SK-N-SH treated with all-trans-retinoic acid at 6 μM for 48 hours (cell line): ENCODE data around the gene PBX2.

ENCODE experiments used
- ATAC-seq: fragments of 200-7000 bp; cut with Tn5 transposase; 3 replicates; pipeline ENCODE4 v1.9.1; 2020; ENCODE audit warnings: mild to moderate bottlenecking, moderate library complexity
- BACH2 ChIP-seq: fragments of 250-450 bp; sonication (Bioruptor Pico); IDR thresholded peaks from 2 replicates; pipeline ENCODE4 v1.9.0; 2021; ENCODE audit warnings: mild to moderate bottlenecking, borderline replicate concordance
- CREB5 ChIP-seq: fragments of 250-450 bp; sonication (Bioruptor Pico); IDR thresholded peaks from 2 replicates; pipeline ENCODE4 v1.5.1; 2020; ENCODE audit warnings: low read depth, mild to moderate bottlenecking, moderate library complexity
- CSDC2 ChIP-seq: fragments of 250-450 bp; sonication (Bioruptor Pico); IDR thresholded peaks from 2 replicates; pipeline ENCODE4 v1.5.0; 2020; ENCODE audit warnings: mild to moderate bottlenecking, moderate library complexity
- ESRRG ChIP-seq: fragments of 250-450 bp; sonication (Bioruptor Pico); IDR thresholded peaks from 2 replicates; pipeline ENCODE4 v1.6.1; 2021; ENCODE audit warnings: mild to moderate bottlenecking
- GLIS3 ChIP-seq: fragments of 250-450 bp; sonication (Bioruptor Pico); IDR thresholded peaks from 2 replicates; pipeline ENCODE4 v1.5.0; 2020; ENCODE audit warnings: mild to moderate bottlenecking, moderate library complexity
- ISL1 ChIP-seq: fragments of 250-450 bp; sonication (Bioruptor Pico); IDR thresholded peaks from 2 replicates; pipeline ENCODE4 v2.1.2; 2022; ENCODE audit warnings: mild to moderate bottlenecking, moderate library complexity
- OSR1 ChIP-seq: fragments of 250-450 bp; sonication (Bioruptor Pico); IDR thresholded peaks from 2 replicates; pipeline ENCODE4 v1.8.0; 2022; ENCODE audit warnings: moderate library complexity, mild to moderate bottlenecking, inconsistent platforms
- PPARA ChIP-seq: fragments of 250-450 bp; sonication (Bioruptor Pico); IDR thresholded peaks from 2 replicates; pipeline ENCODE4 v1.5.0; 2020; ENCODE audit warnings: mild to moderate bottlenecking, borderline replicate concordance
- RARB ChIP-seq: fragments of 250-450 bp; sonication (Bioruptor Pico); IDR thresholded peaks from 2 replicates; pipeline ENCODE4 v1.8.0; 2021; ENCODE audit warnings: mild to moderate bottlenecking, moderate library complexity
- SNAI2 ChIP-seq: fragments of 250-450 bp; sonication (Bioruptor Pico); IDR thresholded peaks from 2 replicates; pipeline ENCODE4 v1.5.0; 2020; ENCODE audit warnings: mild to moderate bottlenecking, moderate library complexity
- TCF4 ChIP-seq: fragments of 250-450 bp; sonication (Bioruptor Pico); IDR thresholded peaks from 2 replicates; pipeline ENCODE4 v1.8.0; 2021; ENCODE audit warnings: mild to moderate bottlenecking, moderate library complexity, borderline replicate concordance
- TSHZ2 ChIP-seq: fragments of 250-450 bp; sonication (Bioruptor Pico); IDR thresholded peaks from 2 replicates; pipeline ENCODE4 v1.5.0; 2020; ENCODE audit warnings: mild to moderate bottlenecking, moderate library complexity
- ZC3H10 ChIP-seq: fragments of 250-450 bp; sonication (Bioruptor Pico); IDR thresholded peaks from 2 replicates; pipeline ENCODE4 v1.5.1; 2021; ENCODE audit warnings: mild to moderate bottlenecking, moderate library complexity
- ZFP3 ChIP-seq: fragments of 250-450 bp; sonication (Bioruptor Pico); IDR thresholded peaks from 2 replicates; pipeline ENCODE4 v1.5.0; 2020; ENCODE audit warnings: mild to moderate bottlenecking, moderate library complexity
- ZFP30 ChIP-seq: fragments of 450-650 bp; formaldehyde crosslinking; IDR thresholded peaks from 2 replicates; pipeline ENCODE4 v1.5.0; 2022; ENCODE audit warnings: mild to moderate bottlenecking, moderate library complexity
- ZNF565 ChIP-seq: fragments of 450-650 bp; formaldehyde crosslinking; conservative IDR thresholded peaks from 2 replicates; pipeline ENCODE4 v1.5.0; 2020; ENCODE audit warnings: low read depth, mild to moderate bottlenecking, moderate library complexity
- ZNF70 ChIP-seq: fragments of 450-650 bp; formaldehyde crosslinking; IDR thresholded peaks from 2 replicates; pipeline ENCODE4 v1.5.0; 2020; ENCODE audit warnings: mild to moderate bottlenecking, moderate library complexity
- ZNF8 ChIP-seq: fragments of 450-650 bp; formaldehyde crosslinking; IDR thresholded peaks from 2 replicates; pipeline ENCODE4 v1.5.0; 2020; ENCODE audit warnings: mild to moderate bottlenecking, moderate library complexity
- TF ChIP-seq, protein P1 (sequence below): fragments of 250-450 bp; sonication (Bioruptor Pico); IDR thresholded peaks from 2 replicates; pipeline ENCODE4 v1.8.0; 2020; ENCODE audit warnings: mild to moderate bottlenecking, moderate library complexity, borderline replicate concordance
- TF ChIP-seq, protein P2 (sequence below): fragments of 250-450 bp; sonication (Bioruptor Pico); IDR thresholded peaks from 2 replicates; pipeline ENCODE4 v1.5.1; 2021; ENCODE audit warnings: mild to moderate bottlenecking, moderate library complexity
- TF ChIP-seq, protein P3 (sequence below): fragments of 250-450 bp; sonication (Bioruptor Pico); IDR thresholded peaks from 2 replicates; pipeline ENCODE4 v1.8.0; 2021; ENCODE audit warnings: low read depth, mild to moderate bottlenecking, moderate library complexity, borderline replicate concordance

PBX2 gene

DNA sequence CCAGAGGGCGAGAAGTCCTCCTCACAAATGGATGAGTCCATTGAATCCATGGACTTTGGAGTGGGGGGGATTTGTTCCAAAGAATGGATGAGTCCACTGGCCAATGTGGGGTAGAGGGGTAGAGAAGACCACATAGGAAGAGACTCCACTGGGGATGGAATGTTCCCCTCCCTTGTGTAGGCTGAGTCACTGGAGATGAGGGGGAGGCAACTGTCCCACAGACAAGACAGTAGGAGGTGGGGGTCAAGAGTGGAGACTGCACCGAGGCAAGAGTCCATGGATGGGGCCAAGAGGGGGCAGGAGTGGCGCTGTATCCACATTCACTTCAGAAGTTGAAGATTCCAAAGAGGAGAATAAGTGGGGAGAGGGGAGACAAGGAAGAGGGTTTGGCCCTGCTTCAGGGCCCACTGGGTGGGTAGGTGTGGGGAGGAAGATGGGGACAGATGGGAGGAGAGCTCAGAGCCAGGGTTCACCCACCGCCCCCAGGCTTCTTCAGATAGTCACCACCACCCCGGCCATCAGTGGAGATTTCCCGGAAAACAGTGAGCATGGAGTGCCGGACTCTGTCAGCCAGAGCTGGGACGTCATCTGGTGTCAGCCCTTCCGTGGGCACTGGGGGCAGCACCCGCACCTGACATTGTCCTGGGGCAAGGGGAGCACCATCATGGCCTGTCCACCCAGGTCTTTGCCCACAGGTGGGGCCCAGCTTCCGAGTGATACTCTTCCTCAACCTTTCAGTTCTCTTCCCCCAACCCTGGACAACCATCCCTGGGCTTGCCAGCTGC lies 21.0 kb downstream of the PBX2 start:
- ATAC-seq = 0 out of 3 replicates have a peak, but pooled peaks have one; percentile 11
- TF ChIP-seq PPARA (CRISPR knock-in tag) (no peak), ZNF8 (CRISPR knock-in tag) (no peak), ZNF565 (CRISPR knock-in tag) (no peak), TCF4 (CRISPR knock-in tag) (no peak), ZFP30 (no peak), OSR1 (no peak), BACH2 (CRISPR knock-in tag) (no peak), GLIS3 (CRISPR knock-in tag) (no peak)
- TF ChIP-seq, protein P1, sequence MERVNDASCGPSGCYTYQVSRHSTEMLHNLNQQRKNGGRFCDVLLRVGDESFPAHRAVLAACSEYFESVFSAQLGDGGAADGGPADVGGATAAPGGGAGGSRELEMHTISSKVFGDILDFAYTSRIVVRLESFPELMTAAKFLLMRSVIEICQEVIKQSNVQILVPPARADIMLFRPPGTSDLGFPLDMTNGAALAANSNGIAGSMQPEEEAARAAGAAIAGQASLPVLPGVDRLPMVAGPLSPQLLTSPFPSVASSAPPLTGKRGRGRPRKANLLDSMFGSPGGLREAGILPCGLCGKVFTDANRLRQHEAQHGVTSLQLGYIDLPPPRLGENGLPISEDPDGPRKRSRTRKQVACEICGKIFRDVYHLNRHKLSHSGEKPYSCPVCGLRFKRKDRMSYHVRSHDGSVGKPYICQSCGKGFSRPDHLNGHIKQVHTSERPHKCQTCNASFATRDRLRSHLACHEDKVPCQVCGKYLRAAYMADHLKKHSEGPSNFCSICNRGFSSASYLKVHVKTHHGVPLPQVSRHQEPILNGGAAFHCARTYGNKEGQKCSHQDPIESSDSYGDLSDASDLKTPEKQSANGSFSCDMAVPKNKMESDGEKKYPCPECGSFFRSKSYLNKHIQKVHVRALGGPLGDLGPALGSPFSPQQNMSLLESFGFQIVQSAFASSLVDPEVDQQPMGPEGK (CRISPR knock-in tag) = no peak

GRCh38 chr6:32168350-32168749 lies 21.7 kb downstream of the PBX2 start:
- TF ChIP-seq ZFP30 = no peak
- no peak for TF ChIP-seq GLIS3 (CRISPR knock-in tag)
- no peak for TF ChIP-seq ZC3H10 (CRISPR knock-in tag)
- no peak for TF ChIP-seq PPARA (CRISPR knock-in tag)
- no peak for TF ChIP-seq ISL1 (CRISPR knock-in tag)
- no peak for TF ChIP-seq TSHZ2 (CRISPR knock-in tag)
- no peak for TF ChIP-seq OSR1
- TF ChIP-seq ZFP3 (CRISPR knock-in tag) = no peak
- TF ChIP-seq, protein P1 (CRISPR knock-in tag) = no peak
- TF ChIP-seq, protein P2, sequence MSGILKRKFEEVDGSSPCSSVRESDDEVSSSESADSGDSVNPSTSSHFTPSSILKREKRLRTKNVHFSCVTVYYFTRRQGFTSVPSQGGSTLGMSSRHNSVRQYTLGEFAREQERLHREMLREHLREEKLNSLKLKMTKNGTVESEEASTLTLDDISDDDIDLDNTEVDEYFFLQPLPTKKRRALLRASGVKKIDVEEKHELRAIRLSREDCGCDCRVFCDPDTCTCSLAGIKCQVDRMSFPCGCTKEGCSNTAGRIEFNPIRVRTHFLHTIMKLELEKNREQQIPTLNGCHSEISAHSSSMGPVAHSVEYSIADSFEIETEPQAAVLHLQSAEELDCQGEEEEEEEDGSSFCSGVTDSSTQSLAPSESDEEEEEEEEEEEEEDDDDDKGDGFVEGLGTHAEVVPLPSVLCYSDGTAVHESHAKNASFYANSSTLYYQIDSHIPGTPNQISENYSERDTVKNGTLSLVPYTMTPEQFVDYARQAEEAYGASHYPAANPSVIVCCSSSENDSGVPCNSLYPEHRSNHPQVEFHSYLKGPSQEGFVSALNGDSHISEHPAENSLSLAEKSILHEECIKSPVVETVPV = no peak
- no peak for TF ChIP-seq RARB (CRISPR knock-in tag)
- TF ChIP-seq ESRRG (CRISPR knock-in tag) = no peak
- TF ChIP-seq, all 23 proteins: peak for 0
- no peak for ATAC-seq

DNA sequence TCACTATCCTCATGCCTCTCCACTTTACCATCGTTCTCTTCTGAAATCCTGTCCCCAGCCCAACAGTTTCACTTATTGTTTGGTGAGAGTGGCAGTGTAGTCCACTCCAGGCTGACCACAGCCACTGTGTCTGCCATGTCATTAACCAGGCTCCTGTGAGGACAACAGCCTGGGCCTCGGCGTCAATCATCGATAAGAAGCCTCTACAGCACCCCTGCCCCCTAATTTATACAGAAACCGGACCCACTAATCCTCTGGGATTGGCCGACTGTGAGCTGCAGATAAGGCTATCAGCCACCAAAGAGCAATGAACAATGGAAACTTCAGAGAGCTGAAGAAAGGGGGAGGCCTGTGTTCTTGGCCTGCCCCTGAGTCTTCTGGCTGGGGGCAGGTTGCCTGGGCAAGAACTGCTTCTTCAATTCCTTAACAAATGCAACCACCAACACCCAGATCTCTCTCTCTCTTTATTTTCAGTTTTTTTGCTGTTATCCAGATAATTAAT lies 22.2 kb downstream of the PBX2 start:
- no peak for ATAC-seq
- TF ChIP-seq ISL1 (CRISPR knock-in tag) (no peak), CSDC2 (no peak), SNAI2 (CRISPR knock-in tag) (no peak), BACH2 (CRISPR knock-in tag) (no peak), CREB5 (CRISPR knock-in tag) (no peak), OSR1 (no peak), ESRRG (CRISPR knock-in tag) (no peak), PPARA (CRISPR knock-in tag) (no peak), ZFP30 (no peak), ZC3H10 (CRISPR knock-in tag) (no peak), ZFP3 (CRISPR knock-in tag) (no peak), ZNF70 (CRISPR knock-in tag) (no peak), RARB (CRISPR knock-in tag) (no peak), GLIS3 (CRISPR knock-in tag) (no peak), TCF4 (CRISPR knock-in tag) (no peak)
- TF ChIP-seq, protein P3, sequence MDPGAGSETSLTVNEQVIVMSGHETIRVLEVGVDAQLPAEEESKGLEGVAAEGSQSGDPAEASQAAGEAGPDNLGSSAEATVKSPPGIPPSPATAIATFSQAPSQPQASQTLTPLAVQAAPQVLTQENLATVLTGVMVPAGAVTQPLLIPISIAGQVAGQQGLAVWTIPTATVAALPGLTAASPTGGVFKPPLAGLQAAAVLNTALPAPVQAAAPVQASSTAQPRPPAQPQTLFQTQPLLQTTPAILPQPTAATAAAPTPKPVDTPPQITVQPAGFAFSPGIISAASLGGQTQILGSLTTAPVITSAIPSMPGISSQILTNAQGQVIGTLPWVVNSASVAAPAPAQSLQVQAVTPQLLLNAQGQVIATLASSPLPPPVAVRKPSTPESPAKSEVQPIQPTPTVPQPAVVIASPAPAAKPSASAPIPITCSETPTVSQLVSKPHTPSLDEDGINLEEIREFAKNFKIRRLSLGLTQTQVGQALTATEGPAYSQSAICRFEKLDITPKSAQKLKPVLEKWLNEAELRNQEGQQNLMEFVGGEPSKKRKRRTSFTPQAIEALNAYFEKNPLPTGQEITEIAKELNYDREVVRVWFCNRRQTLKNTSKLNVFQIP (CRISPR knock-in tag) = no peak
